Measurements from ENCODE around the gene KCNIP1.

KCNIP1 gene

DNA sequence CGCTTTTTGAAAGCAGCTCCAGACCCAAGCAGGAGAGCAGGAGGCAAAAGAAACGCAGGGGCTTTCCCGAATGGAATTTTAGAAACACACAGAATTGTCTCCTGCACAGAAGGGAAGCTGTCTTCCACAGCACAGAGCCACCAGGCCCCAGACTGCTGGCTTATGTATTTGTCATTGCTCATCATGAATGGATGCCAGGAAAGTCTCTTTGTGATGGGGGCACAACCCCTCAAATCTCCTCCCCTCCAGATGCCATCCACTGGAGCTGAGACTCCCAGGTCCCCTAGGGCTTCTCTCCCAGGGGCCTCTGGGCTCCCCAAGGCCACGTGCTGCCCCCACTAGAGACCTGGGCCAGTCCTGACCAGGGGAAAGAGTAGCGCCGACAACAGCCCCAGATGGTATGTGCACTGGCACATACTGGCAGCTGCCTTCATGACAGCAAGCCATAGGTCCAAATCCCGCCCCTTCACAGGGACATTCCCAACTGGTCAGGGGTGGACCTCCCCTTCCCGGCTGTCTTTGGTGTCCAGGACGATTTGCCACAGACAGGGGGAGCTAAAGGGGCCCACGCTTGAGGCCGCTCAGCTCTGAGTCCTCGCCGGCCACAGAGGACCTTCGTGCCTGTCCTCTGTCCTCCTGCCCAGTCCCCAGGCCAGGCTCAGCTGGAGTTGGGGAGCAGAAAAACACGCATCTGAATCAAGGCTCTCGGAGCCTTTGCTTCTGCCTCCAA lies 127.8 kb downstream of the KCNIP1 start:
- DNase-seq: peak; percentile 75

- no peak for DNase-seq
Observed at GRCh38 chr5:170632266-170632984, 128.6 kb downstream of the KCNIP1 start.

DNA sequence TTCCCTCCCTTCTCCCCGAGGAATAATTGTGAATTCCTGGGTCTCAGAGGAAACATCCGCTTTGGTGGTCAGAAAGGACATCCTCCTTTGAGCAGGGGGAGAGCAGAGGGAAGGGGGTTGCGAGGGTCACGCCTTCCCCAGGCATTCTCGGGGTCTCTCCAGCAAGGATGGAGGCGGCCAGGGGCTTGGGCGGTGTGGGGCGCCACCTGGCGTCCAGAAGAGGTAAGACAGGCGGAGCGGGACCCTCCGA lies 129.1 kb downstream of the KCNIP1 start:
- DNase-seq: no peak

GRCh38 chr5:170633235-170634081 lies 129.6 kb downstream of the KCNIP1 start:
- peak; percentile 57 for DNase-seq

DNA sequence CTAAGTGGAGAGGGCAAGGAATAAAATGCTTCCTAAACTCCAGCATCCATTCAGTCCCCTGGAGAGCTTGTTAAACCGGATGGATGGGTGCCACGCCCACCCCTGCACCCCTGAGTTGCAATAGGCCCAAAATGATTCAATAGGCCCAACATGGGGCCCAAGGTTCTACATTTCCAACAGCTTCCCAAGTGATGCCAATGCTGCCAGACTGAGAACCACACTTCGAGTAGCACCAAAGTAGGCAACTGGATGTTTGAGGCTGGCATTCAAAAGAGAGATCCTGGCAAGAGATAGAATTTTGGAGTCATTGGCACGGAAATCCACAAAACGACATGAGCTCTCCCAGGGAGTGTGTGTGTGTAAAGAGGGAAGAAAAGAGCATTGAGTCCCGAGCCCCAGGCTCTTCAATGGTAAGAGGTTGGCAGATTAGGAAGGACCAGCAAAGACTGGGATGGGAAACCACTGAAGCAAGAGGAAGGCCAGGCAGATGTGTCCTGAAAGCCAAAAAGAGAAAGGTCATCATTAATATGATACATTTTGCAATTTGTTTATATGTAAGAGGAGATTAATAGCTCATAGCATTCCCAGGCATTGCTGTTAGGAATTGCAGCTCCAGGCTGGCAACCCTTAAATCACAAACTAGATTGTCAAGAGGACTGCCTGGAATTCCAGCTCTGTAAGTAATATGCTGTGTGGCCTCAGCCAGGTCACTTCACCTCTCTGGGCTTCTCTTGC lies 130.6 kb downstream of the KCNIP1 start:
- no peak for DNase-seq

- DNase-seq: no peak
Observed at GRCh38 chr5:170635706-170636105, 131.9 kb downstream of the KCNIP1 start.

DNA sequence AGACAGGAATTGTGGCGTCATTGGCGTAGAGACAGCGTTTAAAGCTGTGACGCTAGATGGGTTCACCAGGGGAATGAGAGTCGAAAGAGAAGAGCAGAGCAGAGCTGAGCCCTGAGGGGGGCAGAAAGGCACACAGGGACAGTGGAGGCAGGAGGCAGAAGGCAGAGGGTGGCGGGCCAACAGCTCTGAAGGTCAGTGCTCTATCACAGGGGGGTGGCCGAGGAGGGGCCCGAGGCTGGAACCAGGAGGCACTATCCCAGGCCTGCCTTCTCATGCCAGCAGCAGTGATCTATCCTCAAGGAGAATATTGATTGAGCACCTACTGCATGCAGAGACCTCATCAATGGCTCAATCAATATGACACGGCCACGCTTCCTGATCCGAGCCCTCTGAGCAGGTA lies 132.4 kb downstream of the KCNIP1 start:
- no peak for DNase-seq

GRCh38 chr5:170636801-170637477 lies 133.1 kb downstream of the KCNIP1 start:
- no peak for DNase-seq

DNA sequence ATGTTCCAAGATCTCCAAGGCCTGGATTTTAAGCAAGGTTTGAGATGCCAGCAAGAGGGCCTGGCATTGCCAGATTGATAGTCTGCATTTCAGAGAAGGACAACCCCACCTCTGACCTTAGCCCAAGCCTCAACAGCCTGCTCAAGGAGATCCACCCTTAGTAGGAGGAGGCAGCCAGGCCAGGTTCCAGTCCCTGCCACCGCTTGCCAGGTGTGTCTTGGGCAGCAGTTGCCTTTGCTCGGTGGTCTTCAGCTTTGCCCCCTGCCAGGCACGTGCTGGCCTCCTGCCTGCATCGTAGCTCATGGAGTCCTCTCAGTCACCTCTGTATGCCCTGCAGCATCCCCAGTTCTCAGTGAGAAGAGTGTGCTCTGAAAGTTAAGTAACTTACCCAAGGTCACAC lies 134.2 kb downstream of the KCNIP1 start:
- DNase-seq: no peak

DNA sequence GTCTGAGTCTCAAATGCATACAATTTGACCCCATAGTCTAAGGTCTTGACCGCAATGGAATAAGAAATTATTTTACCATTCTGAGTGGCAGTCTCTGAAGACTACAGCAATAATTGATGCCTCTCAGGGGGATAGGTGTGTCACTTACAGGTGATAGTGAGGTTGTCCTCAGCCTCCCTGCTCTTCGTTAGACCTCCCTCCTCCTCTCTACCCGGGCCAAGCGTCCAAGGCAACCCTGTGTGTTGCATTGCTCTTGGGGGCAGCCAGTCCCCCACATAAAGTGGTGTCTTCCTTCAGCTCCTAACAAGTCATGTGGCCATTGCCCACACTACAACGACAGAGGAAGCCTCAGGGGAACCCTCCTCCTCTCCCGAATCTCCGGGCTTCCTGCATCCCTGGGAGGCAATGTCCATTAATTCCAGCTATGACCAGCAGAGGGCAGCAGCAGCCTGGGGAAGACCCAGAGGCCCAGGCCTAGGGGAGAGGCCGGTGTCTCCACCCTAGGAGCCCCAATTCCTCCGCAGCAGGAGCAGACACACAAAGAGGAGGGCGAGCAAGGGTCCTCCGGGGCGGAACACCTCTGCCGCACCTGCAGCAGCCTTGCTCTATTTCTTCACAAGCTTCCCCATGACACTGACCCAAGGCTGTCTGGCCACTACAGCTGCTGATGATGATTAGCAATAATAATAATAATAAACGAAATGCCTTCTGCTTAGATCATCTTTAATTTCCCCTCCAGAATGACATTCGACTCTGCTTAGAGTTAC lies 134.8 kb downstream of the KCNIP1 start:
- peak; percentile 30 for DNase-seq

DNA sequence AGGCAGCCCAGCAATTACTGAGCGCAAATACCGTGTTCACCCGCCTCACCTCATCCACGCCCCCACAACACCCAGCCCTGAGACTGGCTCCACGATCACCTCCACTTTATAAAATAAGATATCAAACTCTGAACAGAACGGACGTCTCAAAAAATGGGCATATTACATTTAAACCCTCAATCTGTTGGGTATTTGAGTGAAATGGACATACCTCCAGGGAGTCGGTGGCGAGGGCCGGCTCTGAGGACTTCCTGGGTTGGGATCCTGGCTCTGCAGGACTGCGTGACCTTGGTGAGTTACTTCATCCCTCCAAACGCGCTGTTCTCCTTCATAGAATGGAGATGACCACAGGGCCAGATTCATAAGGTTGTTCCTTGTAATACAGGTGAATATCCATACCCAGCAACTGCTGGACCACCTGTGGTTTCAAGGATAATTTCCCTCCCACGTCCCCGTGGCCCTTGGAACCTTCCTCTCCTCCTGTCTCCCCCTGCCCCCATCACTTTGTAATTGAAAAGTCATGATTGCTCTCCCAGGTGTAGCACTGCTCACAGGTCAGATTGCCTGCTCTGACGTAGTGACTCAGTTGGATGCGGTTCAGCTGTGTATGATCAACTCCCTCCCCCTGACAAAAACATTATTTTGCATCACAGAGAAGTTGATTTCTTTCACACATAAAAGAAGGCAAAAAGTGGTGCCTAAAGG lies 135.6 kb downstream of the KCNIP1 start:
- DNase-seq: no peak

GRCh38 chr5:170640731-170641588 lies 137.1 kb downstream of the KCNIP1 start:
- no peak for DNase-seq

- no peak for DNase-seq
Observed at GRCh38 chr5:170641589-170642031, 137.8 kb downstream of the KCNIP1 start.

DNA sequence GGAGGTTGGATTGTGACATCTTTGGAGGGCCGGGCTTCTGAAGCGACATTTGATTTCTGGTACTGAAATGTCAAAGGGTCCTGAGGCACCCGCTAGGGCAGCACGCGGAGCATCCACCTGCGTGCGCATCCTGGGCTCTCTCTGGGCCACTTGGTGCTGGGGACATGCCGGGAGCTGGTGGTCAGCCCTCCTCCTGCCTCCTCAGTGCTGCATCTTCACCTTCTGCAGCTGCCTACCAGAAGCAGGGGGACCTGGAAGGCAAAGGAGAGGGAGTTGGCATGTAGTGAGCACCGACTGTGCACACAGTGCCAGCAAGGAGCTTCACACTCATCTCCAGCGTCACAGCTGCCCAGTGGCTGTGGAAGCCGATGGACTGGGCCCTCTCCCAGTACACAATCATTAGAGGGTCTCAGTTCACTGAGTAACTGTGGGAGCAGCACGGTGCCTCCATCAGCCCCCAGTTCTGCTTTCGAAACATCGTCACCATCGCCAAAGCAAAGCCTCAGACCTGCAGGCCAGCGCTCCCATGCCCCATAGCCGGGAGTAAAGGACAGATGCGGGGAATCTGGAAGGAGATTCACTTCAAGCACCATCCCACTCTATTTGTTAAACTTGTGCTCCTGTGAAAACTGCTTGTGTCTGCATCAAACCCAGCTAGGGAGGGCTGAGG lies 138.4 kb downstream of the KCNIP1 start:
- DNase-seq: no peak

DNA sequence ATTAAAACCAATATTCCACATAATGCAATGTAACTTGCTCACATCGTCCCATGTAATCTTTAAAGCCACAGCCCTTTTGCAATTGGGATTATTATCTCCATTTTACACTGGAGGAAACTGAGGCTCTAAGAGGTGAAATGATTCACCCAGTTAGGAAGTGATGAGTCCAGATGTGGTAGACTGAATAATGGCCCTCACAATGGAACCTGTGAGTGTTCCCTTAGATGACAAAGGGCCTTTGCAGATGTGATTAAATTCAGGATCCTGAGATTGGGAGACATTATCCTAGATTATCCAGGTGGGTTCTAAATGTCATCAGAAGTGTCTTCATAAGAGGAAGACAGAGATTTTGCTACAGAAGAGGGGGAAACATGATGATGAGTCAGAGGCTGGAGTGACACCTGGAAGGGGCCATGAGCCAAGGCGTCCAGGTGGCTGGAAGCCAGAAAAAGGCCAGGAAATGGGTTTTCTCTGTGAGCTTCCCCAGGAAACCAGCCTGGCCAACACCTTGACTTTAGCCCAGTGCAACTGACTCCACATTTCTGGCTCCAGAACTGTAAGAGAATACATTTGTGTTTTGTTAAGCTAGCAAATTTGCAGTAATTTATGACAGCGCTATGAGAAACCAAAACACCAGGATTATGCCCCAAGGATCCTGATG lies 139.1 kb downstream of the KCNIP1 start:
- no peak for DNase-seq

DNA sequence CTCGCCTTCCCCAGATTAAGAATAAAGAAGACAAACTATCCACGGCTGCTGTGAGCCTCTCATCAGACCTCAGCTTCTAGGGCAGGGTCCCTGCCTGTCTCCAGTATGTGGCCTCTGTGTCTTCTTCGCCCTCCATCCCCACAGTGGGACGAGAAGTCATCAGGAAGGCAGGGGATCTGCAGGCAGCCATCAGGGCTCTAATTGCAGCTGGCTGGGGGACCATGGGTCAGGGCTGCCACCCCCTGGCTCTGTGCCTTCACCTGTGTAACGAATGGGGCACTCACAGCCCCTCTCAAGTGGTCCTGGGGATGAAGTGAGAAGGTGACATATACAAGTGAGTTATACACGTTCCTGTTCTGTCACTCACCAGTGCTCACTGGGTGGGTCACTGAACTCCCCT lies 139.8 kb downstream of the KCNIP1 start:
- no peak for DNase-seq

DNA sequence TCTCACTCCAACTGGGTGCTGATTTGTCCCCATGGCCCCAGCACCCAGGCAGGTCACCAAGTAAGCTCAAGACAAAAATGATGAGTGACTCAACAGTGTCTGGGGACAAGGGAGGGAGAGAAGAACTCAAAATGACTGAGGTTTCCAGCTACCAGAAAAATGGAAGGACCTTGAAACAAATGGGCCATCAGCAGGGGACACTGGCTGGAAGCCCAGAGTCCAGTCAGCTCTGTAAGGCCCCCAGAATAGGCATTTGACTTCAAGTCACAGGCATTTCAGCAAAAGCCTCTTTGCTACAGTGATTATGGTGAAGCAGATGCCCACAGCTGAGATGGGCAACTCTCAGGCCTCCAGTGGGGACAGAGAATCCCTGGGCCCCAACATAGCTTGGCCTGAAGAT lies 140.7 kb downstream of the KCNIP1 start:
- no peak for DNase-seq

GRCh38 chr5:170648541-170648940 lies 144.7 kb downstream of the KCNIP1 start:
- no peak for DNase-seq

DNA sequence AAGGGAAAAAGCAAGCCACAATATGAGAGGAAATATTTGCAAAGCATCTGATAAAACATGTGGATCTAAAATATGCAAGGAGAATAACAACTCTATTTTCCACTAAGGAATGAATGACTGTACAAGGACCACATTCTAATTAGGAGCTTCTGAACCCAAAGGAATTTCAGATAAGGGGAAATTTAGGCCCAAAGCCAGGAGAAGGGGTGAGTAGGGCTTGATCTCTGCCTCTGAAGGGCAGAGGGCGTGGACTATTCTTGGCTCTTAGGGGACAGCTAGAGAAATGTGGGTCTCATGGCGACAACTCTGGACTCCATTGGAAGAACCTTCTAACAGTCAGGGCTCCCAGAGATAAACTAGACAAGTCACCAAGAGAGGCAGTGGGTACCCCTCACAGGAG lies 147.0 kb downstream of the KCNIP1 start:
- DNase-seq: no peak

Measured in NCI-H1694 treated with DMSO at 0.1 percent for 48 hours (cell line).